ENCODE results near the gene EPS15.
"Not testable (repeated sequence)": the region's sequence is repeated elsewhere in the genome, so short reads cannot be mapped to it uniquely, and the experiment has no call there.

EPS15 gene

GRCh38 chr1:51331206-51332100 lies 187.6 kb downstream of the EPS15 start:
- no peak for DNase-seq (ENCODE audit: low read depth in 2 of 2)

GRCh38 chr1:51330331-51331201 lies 188.5 kb downstream of the EPS15 start, which contains the start of gene TTC39A:
TSS of gene TTC39A (minus strand) at chr1:51330562. CDS start at chr1:51330477, 85 bp downstream.
- DNase-seq (ENCODE audit: low read depth in 2 of 2) = no peak

GRCh38 chr1:51329443-51330325 lies 189.4 kb downstream of the EPS15 start:
- DNase-seq (ENCODE audit: low read depth in 2 of 2) = no peak

- DNase-seq (ENCODE audit: low read depth in 2 of 2) = no peak
Observed at GRCh38 chr1:51328926-51329325, 190.1 kb downstream of the EPS15 start.

- DNase-seq (ENCODE audit: low read depth in 2 of 2) = no peak
Observed at GRCh38 chr1:51328279-51328678, 190.8 kb downstream of the EPS15 start.

- DNase-seq (ENCODE audit: low read depth in 2 of 2) = no peak
Observed at GRCh38 chr1:51327386-51327785, 191.7 kb downstream of the EPS15 start.

- DNase-seq (ENCODE audit: low read depth in 2 of 2) = no peak
Observed at GRCh38 chr1:51326839-51327238, 192.2 kb downstream of the EPS15 start.

- DNase-seq (ENCODE audit: low read depth in 2 of 2) = no peak
Observed at GRCh38 chr1:51325878-51326755, 192.9 kb downstream of the EPS15 start.

GRCh38 chr1:51325391-51325790 lies 193.7 kb downstream of the EPS15 start:
- no peak for DNase-seq (ENCODE audit: low read depth in 2 of 2)

- DNase-seq (ENCODE audit: low read depth in 2 of 2) = not testable (repeated sequence)
Observed at GRCh38 chr1:51325011-51325385, 194.1 kb downstream of the EPS15 start.

- DNase-seq (ENCODE audit: low read depth in 2 of 2) = no peak
Observed at GRCh38 chr1:51324251-51325010, 194.6 kb downstream of the EPS15 start.

GRCh38 chr1:51323778-51324177 lies 195.3 kb downstream of the EPS15 start:
- no peak for DNase-seq (ENCODE audit: low read depth in 2 of 2)

- no peak for DNase-seq (ENCODE audit: low read depth in 2 of 2)
Observed at GRCh38 chr1:51322417-51323101, 196.5 kb downstream of the EPS15 start.

GRCh38 chr1:51321924-51322280 lies 197.2 kb downstream of the EPS15 start:
- DNase-seq (ENCODE audit: low read depth in 2 of 2) = no peak

GRCh38 chr1:51320967-51321923 lies 197.8 kb downstream of the EPS15 start:
- DNase-seq (ENCODE audit: low read depth in 2 of 2) = no peak

- DNase-seq (ENCODE audit: low read depth in 2 of 2) = no peak
Observed at GRCh38 chr1:51317798-51318197, 201.3 kb downstream of the EPS15 start.

- no peak for DNase-seq (ENCODE audit: low read depth in 2 of 2)
Observed at GRCh38 chr1:51316846-51317120, 202.3 kb downstream of the EPS15 start.

GRCh38 chr1:51316113-51316845 lies 202.8 kb downstream of the EPS15 start:
- no peak for DNase-seq (ENCODE audit: low read depth in 2 of 2)
